AG04450 (cell line): ENCODE data around the gene MOSPD2. TPM values are rescaled to one million over a fixed set of nuclear protein-coding genes. Genes with fewer than 3 reads are reported as not detected.

Experiments used
- CTCF ChIA-PET: fragments of 300-600, 350-600 bp; formaldehyde crosslinking; extraction: SDS; loops from one replicate; lab custom pipeline; 2022; ENCODE audit warnings: antibody characterized with exemption, inconsistent platforms; lab: Charles Lee
- POLR2A ChIA-PET: fragments of 350-600 bp; formaldehyde crosslinking; extraction: SDS; loops from one replicate; lab custom pipeline; 2021; ENCODE audit warnings: antibody characterized with exemption, inconsistent platforms; lab: Yijun Ruan, JAX
- DNase-seq: peaks from one replicate; pipeline ENCODE4 v3.0.0-alpha.2; 2011; ENCODE audit warnings: low read depth, low spot score
- H3K27ac ChIP-seq: one replicate; pipeline ENCODE4 v1.5.1; 2012; ENCODE audit warnings: low read depth, low read length, control low read depth
- H3K27me3 ChIP-seq: one replicate; pipeline ENCODE4 v1.6.0; 2012; ENCODE audit warnings: low read length; ENCODE audit not compliant: control insufficient read depth, insufficient read depth
- H3K4me3 ChIP-seq: 2 replicates; pipeline ENCODE4 v1.5.1; 2011; ENCODE audit warnings: mild to moderate bottlenecking, low read depth, low read length, control low read depth
- H3K9me3 ChIP-seq: 2 replicates; pipeline ENCODE4 v1.5.1; 2012; ENCODE audit warnings: low read length; ENCODE audit not compliant: control insufficient read depth, insufficient read depth
- CTCF ChIP-seq: IDR thresholded peaks from 2 replicates; pipeline ENCODE4 v1.5.1; 2011; ENCODE audit warnings: low read depth, low read length, control low read depth, inconsistent platforms
- polyA plus RNA-seq: library from polyadenylated mRNA; depleted of rRNA; stranded (reverse); fragments of >200 nt; gene quantifications from 2 replicates; pipeline ENCODE4 v1.2.3, GENCODE V29; 2011

The MOSPD2 gene
- polyA plus RNA-seq, 1 experiment: 36.1 TPM

GRCh38 chrX:14832586-14832985 is 40.6 kb upstream of the MOSPD2 start:
- Histone ChIP-seq H3K27me3 (no peaks in the 10 kb centered on the region), H3K27ac (no peak overlapping the region), H3K4me3 (no peak overlapping the region), H3K9me3 (no peaks in the 10 kb centered on the region)
- no peak for TF ChIP-seq CTCF
- ChIA-PET POLR2A (no interaction called here), CTCF (no interaction called here)
- no peak for DNase-seq

- CTCF ChIA-PET: no interaction called here
- Histone ChIP-seq H3K27me3 (no peaks in the 10 kb centered on the region), H3K4me3 (no peak overlapping the region), H3K9me3 (no peaks in the 10 kb centered on the region), H3K27ac (no peak overlapping the region)
- POLR2A ChIA-PET: no interaction called here
- no peak for DNase-seq
- TF ChIP-seq CTCF: no peak
Measured at GRCh38 chrX:14837155-14837554, 36.1 kb upstream of the MOSPD2 start.

- Histone ChIP-seq H3K4me3 (no peak overlapping the region), H3K9me3 (no peaks in the 10 kb centered on the region), H3K27me3 (no peaks in the 10 kb centered on the region), H3K27ac (no peak overlapping the region)
- no peak for TF ChIP-seq CTCF
- ChIA-PET POLR2A (no interaction called here), CTCF (no interaction called here)
- no peak for DNase-seq
Measured at GRCh38 chrX:14843666-14844065, 29.6 kb upstream of the MOSPD2 start.

GRCh38 chrX:14851526-14851925 is 21.7 kb upstream of the MOSPD2 start:
- CTCF ChIA-PET: no interaction called here
- POLR2A ChIA-PET: no interaction called here
- Histone ChIP-seq H3K9me3 (no peaks in the 10 kb centered on the region), H3K4me3 (no peak overlapping the region), H3K27ac (no peak overlapping the region), H3K27me3 (no peaks in the 10 kb centered on the region)
- DNase-seq: no peak
- no peak for TF ChIP-seq CTCF

- no peak for TF ChIP-seq CTCF
- Histone ChIP-seq H3K27ac (no peak overlapping the region), H3K27me3 (no peaks in the 10 kb centered on the region), H3K9me3 (no peaks in the 10 kb centered on the region), H3K4me3 (no peak overlapping the region)
- CTCF ChIA-PET: no interaction called here
- DNase-seq: peak; percentile 24
- POLR2A ChIA-PET: interaction anchor here (0.9 kb wide), 1 partner anchor 55 kb away, joined by 3 read pairs; no protein-coding TSS in a partner anchor
Measured at GRCh38 chrX:14864631-14865030, 8.6 kb upstream of the MOSPD2 start.
